IPS DF 6.9 (cell line): Measurements from ENCODE around the gene IQUB.
"Not testable (repeated sequence)": the region's sequence is repeated elsewhere in the genome, so short reads cannot be mapped to it uniquely, and the experiment has no call there.

Experiments
- DNase-seq: peaks from one replicate; pipeline ENCODE4 v3.0.0-alpha.2; 2013; ENCODE audit warnings: low read depth, low spot score
- H3K27ac ChIP-seq: one replicate; pipeline ENCODE4 v1.5.1; 2013; ENCODE audit warnings: low read length, control low read depth
- H3K27me3 ChIP-seq: 2 replicates; pipeline ENCODE4 v1.6.1; 2013; ENCODE audit warnings: mild to moderate bottlenecking, low read length; ENCODE audit not compliant: control insufficient read depth, insufficient read depth
- H3K36me3 ChIP-seq: 2 replicates; pipeline ENCODE4 v1.6.1; 2013; ENCODE audit warnings: low read length; ENCODE audit not compliant: control insufficient read depth, insufficient read depth
- H3K4me1 ChIP-seq: 2 replicates; pipeline ENCODE4 v1.6.1; 2013; ENCODE audit warnings: low read length; ENCODE audit not compliant: control insufficient read depth, insufficient read depth
- H3K4me3 ChIP-seq: 2 replicates; pipeline ENCODE4 v1.5.1; 2013; ENCODE audit warnings: mild to moderate bottlenecking, low read length
- H3K9me3 ChIP-seq: 2 replicates; pipeline ENCODE4 v1.6.1; 2013; ENCODE audit warnings: low read length, inconsistent platforms; ENCODE audit not compliant: control insufficient read depth, insufficient read depth
- whole genome bisulfite sequencing: extraction: QIAGEN DNeasy Blood & Tissue Kit; methylation state at CpG from one replicate; pipeline ENCODE4 v1.1.7; 2013; ENCODE audit warnings: mixed read lengths, missing lambda C conversion rate; ENCODE audit not compliant: insufficient read length, insufficient coverage; 5-methylcytosine and 5-hydroxymethylcytosine counted together

Gene IQUB

GRCh38 chr7:123423622-123424021, 110.8 kb downstream of the IQUB start:
- no peak for DNase-seq
- Histone ChIP-seq H3K36me3 (no peaks in the 10 kb centered on the region), H3K9me3 (no peaks in the 10 kb centered on the region; the same call in 1 of the 2 replicates), H3K27me3 (no peaks in the 10 kb centered on the region), H3K27ac (no peak overlapping the region), H3K4me1 (no peaks in the 10 kb centered on the region), H3K4me3 (no peak overlapping the region)
- WGBS: no CpG with 5 or more reads among the region's 2 CpGs

GRCh38 chr7:123417580-123417979, 116.8 kb downstream of the IQUB start:
- no peak for DNase-seq
- Histone ChIP-seq H3K27ac (no peak overlapping the region), H3K9me3 (no peaks in the 10 kb centered on the region; the same call in 1 of the 2 replicates), H3K27me3 (no peaks in the 10 kb centered on the region), H3K4me3 (no peak overlapping the region), H3K36me3 (no peaks in the 10 kb centered on the region), H3K4me1 (no peaks in the 10 kb centered on the region)
- no CpG with 5 or more reads among the region's 2 CpGs for WGBS

GRCh38 chr7:123415625-123416024, 118.8 kb downstream of the IQUB start:
- Histone ChIP-seq H3K27me3 (no peaks in the 10 kb centered on the region), H3K4me3 (no peak overlapping the region), H3K27ac (no peak overlapping the region), H3K9me3 (no peaks in the 10 kb centered on the region; the same call in 1 of the 2 replicates), H3K36me3 (no peaks in the 10 kb centered on the region), H3K4me1 (no peaks in the 10 kb centered on the region; the same call in 1 of the 2 replicates)
- WGBS: no CpG with 5 or more reads among the region's 1 CpG
- DNase-seq: no peak

GRCh38 chr7:123410273-123410904, 124.0 kb downstream of the IQUB start:
- no peak overlapping the region for H3K27ac ChIP-seq

GRCh38 chr7:123407951-123408350, 126.4 kb downstream of the IQUB start:
- not testable (repeated sequence) for DNase-seq
- no CpG with 5 or more reads among the region's 4 CpGs for WGBS

More at GRCh38 chr7:123410273-123410904, 124.0 kb downstream of the IQUB start:
- Histone ChIP-seq H3K36me3 (no peaks in the 10 kb centered on the region), H3K9me3 (no peaks in the 10 kb centered on the region), H3K4me1 (no peaks in the 10 kb centered on the region; the same call in 1 of the 2 replicates), H3K27me3 (no peaks in the 10 kb centered on the region), H3K4me3 (no peak overlapping the region)
- no peak for DNase-seq
- no CpG with 5 or more reads among the region's 1 CpG for WGBS

More at GRCh38 chr7:123407951-123408350, 126.4 kb downstream of the IQUB start:
- H3K36me3 ChIP-seq, H3K4me3 ChIP-seq, H3K9me3 ChIP-seq, H3K4me1 ChIP-seq, H3K27ac ChIP-seq, H3K27me3 ChIP-seq: not testable (repeated sequence)
